ENCODE measurements around the gene PIK3R3. TPM values are rescaled to one million over a fixed set of nuclear protein-coding genes. Genes with fewer than 3 reads are reported as not detected.

Gene PIK3R3
- total and polyA plus RNA-seq, 11 donors = 11.8 to 54.1 (median 41.9) TPM

GRCh38 chr1:46010611-46011010 is 121.8 kb downstream of the PIK3R3 start:
- ATAC-seq = no peak
- no peak overlapping the region for H3K27ac ChIP-seq
- 84 to 97% (median 94%) methylated on average over 6 of the region's 6 CpGs for WGBS, 4 donors
- intact Hi-C loops (cut with DNase I) = no loop called here
- no peak overlapping the region for H3K4me3 ChIP-seq
- TF ChIP-seq CTCF (IDR thresholded peaks at IDR 0.05) (no peak), POLR2A (IDR thresholded peaks at IDR 0.05) (no peak)
- no peaks in the 10 kb centered on the region for H3K27me3 ChIP-seq
- DNase-seq = no peak
- H3K9me3 ChIP-seq = no peaks in the 10 kb centered on the region
- H3K4me1 ChIP-seq = peaks cover 0 to 20% (median 4%) of the 10 kb centered on the region in 12 donors
- H3K36me3 ChIP-seq = peaks cover 0 to 78% (median 54%) of the 10 kb centered on the region in 9 donors

GRCh38 chr1:46008585-46008984 is 123.8 kb downstream of the PIK3R3 start:
- TF ChIP-seq CTCF (IDR thresholded peaks at IDR 0.05) (no peak), POLR2A (IDR thresholded peaks at IDR 0.05) (no peak)
- H3K4me3 ChIP-seq = no peak overlapping the region
- no peak overlapping the region for H3K27ac ChIP-seq
- no peaks in the 10 kb centered on the region for H3K27me3 ChIP-seq
- DNase-seq = no peak
- ATAC-seq = peak in 2 of 4 donors; percentile 61 to 74
- no peaks in the 10 kb centered on the region for H3K9me3 ChIP-seq
- H3K4me1 ChIP-seq = peaks cover 0 to 26% (median 7%) of the 10 kb centered on the region in 12 donors
- intact Hi-C loops (cut with DNase I) = no loop called here
- peaks cover 0 to 92% (median 61%) of the 10 kb centered on the region in 9 donors for H3K36me3 ChIP-seq

GRCh38 chr1:46005594-46005993 is 126.8 kb downstream of the PIK3R3 start:
- Histone ChIP-seq H3K36me3 (peaks cover 0 to 83% (median 45%) of the 10 kb centered on the region in 9 donors), H3K27ac (peak overlapping the region in 1 of 12 donors; percentile 22), H3K9me3 (no peaks in the 10 kb centered on the region), H3K4me3 (no peak overlapping the region), H3K27me3 (no peaks in the 10 kb centered on the region), H3K4me1 (peaks cover 0 to 26% (median 8%) of the 10 kb centered on the region in 12 donors)
- DNase-seq (no peak), ATAC-seq (peak in 2 of 4 donors; percentile 25 to 66)
- WGBS, 4 donors = 29 to 52% (median 44%) methylated on average over 1 of the region's 1 CpG
- TF ChIP-seq CTCF (IDR thresholded peaks at IDR 0.05) = no peak
- no peak for TF ChIP-seq POLR2A (IDR thresholded peaks at IDR 0.05)
- intact Hi-C loops (cut with DNase I) = no loop called here

GRCh38 chr1:46004492-46004891 is 127.9 kb downstream of the PIK3R3 start:
- WGBS, 4 donors = 99 to 100% (median 100%) methylated on average over 1 of the region's 1 CpG
- intact Hi-C loops (cut with DNase I) = no loop called here

More at GRCh38 chr1:46004492-46004891, 127.9 kb downstream of the PIK3R3 start:
- no peak for DNase-seq
- Histone ChIP-seq H3K27me3 (no peaks in the 10 kb centered on the region), H3K4me1 (peaks cover 0 to 26% (median 8%) of the 10 kb centered on the region in 12 donors), H3K27ac (no peak overlapping the region), H3K36me3 (peaks cover 0 to 83% (median 34%) of the 10 kb centered on the region in 9 donors), H3K9me3 (no peaks in the 10 kb centered on the region), H3K4me3 (no peak overlapping the region)
- no peak for ATAC-seq
- no peak for TF ChIP-seq POLR2A (IDR thresholded peaks at IDR 0.05)
- TF ChIP-seq CTCF (IDR thresholded peaks at IDR 0.05) = no peak
